Large intestine (tissue), 3 donors: Measurements from ENCODE around the gene MYADM. TPM values are rescaled to one million over a fixed set of nuclear protein-coding genes. Genes with fewer than 3 reads are reported as not detected.
"Not testable (repeated sequence)": the region's sequence is repeated elsewhere in the genome, so short reads cannot be mapped to it uniquely, and the experiment has no call there.

ENCODE experiments used
- DNase-seq, 2 donors: peaks; one replicate each; pipeline versions ENCODE4 v3.0.0 to v3.0.0-alpha.2; 2013
- H3K27ac ChIP-seq: one replicate; pipeline ENCODE4 v1.5.1; 2013; ENCODE audit warnings: low read length
- H3K27me3 ChIP-seq: 2 replicates; pipeline ENCODE4 v1.6.1; 2013; ENCODE audit warnings: low read length; ENCODE audit not compliant: control insufficient read depth, insufficient read depth
- H3K36me3 ChIP-seq: 2 replicates; pipeline ENCODE4 v1.6.1; 2013; ENCODE audit warnings: low read length; ENCODE audit not compliant: control insufficient read depth, insufficient read depth
- H3K4me1 ChIP-seq: one replicate; pipeline ENCODE4 v1.6.1; 2013; ENCODE audit warnings: low read length; ENCODE audit not compliant: control insufficient read depth, insufficient read depth
- H3K4me3 ChIP-seq: one replicate; pipeline ENCODE4 v1.5.1; 2013; ENCODE audit warnings: low read length
- H3K9me3 ChIP-seq: one replicate; pipeline ENCODE4 v1.6.1; 2013; ENCODE audit warnings: mild to moderate bottlenecking, low read depth, low read length, moderate library complexity; ENCODE audit not compliant: control insufficient read depth
- WGBS: methylation state at CpG from one replicate; pipeline ENCODE4 v1.1.5; 2013; ENCODE audit warnings: low lambda C conversion rate; ENCODE audit not compliant: insufficient coverage; 5-methylcytosine and 5-hydroxymethylcytosine counted together
- polyA plus RNA-seq: library from polyadenylated mRNA; unstranded; fragments of 120-200 nt; gene quantifications from one replicate; pipeline ENCODE4 v1.2.1, GENCODE V29; 2013

MYADM gene
- polyA plus RNA-seq, 1 donor = 87.7 TPM

GRCh38 chr19:53838446-53838845, 29.2 kb upstream of the MYADM start:
- not testable (repeated sequence) for H3K4me3 ChIP-seq, H3K36me3 ChIP-seq, H3K27me3 ChIP-seq, H3K9me3 ChIP-seq, H3K27ac ChIP-seq, H3K4me1 ChIP-seq, DNase-seq
- 94% methylated on average over 2 of the region's 5 CpGs for WGBS

GRCh38 chr19:53840241-53840640, 27.4 kb upstream of the MYADM start:
- H3K4me1 ChIP-seq, DNase-seq, H3K27me3 ChIP-seq, H3K9me3 ChIP-seq, H3K27ac ChIP-seq, H3K36me3 ChIP-seq, H3K4me3 ChIP-seq: not testable (repeated sequence)
- 85% methylated on average over 1 of the region's 12 CpGs for WGBS

GRCh38 chr19:53840914-53841313, 26.8 kb upstream of the MYADM start:
- no CpG with 5 or more reads among the region's 4 CpGs for WGBS
- not testable (repeated sequence) for H3K27me3 ChIP-seq, H3K4me3 ChIP-seq, H3K9me3 ChIP-seq, H3K27ac ChIP-seq, H3K36me3 ChIP-seq, H3K4me1 ChIP-seq, DNase-seq

DNA sequence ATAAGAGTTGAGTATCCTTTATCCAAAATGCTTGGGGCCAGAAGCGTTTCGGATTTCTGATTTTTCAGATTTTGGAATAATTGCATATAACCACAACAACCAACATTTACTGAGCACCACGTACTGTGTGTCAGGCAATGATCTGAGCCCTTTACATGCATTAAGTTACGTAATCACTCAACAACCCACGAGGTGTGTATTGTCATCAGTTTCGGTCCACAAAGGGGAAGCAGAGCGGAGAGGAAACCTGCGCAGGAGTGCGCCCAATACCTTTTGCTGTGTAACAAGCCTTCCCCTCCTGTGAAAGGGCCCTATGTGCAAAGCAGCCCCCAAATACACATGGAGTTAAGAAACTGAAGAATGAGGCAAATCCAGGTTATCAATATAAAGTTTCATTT, 22.8 kb upstream of the MYADM start:
- Histone ChIP-seq H3K9me3 (no peaks in the 10 kb centered on the region), H3K4me1 (no peaks in the 10 kb centered on the region), H3K4me3 (no peak overlapping the region), H3K36me3 (no peaks in the 10 kb centered on the region), H3K27me3 (no peaks in the 10 kb centered on the region), H3K27ac (no peak overlapping the region)
- no CpG with 5 or more reads among the region's 9 CpGs for WGBS
- DNase-seq = no peak

DNA sequence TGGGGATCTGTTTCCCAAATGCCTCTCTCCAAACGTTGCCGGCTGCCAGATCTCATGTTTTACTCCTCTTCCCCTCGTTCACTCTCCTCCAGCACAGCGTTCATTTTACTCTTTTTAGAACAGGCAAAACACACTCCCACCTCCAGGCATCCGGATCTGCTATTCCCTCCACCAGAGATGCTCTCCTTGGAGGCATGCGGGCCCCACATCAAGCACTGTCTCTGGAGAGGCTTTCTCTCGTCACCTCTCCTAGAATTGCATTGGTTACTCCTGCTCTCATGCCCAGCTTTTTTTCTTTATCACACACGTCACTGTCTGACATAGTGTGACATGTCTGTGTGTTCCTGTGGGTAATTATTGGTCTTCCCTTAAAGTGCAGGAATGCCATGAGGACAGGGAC, 20.1 kb upstream of the MYADM start:
- 68% methylated on average over 4 of the region's 8 CpGs for WGBS
- no peak overlapping the region for H3K27ac ChIP-seq
- H3K4me3 ChIP-seq = no peak overlapping the region
- H3K4me1 ChIP-seq = no peaks in the 10 kb centered on the region
- H3K27me3 ChIP-seq = no peaks in the 10 kb centered on the region
- no peaks in the 10 kb centered on the region for H3K9me3 ChIP-seq
- H3K36me3 ChIP-seq = no peaks in the 10 kb centered on the region
- no peak for DNase-seq

DNA sequence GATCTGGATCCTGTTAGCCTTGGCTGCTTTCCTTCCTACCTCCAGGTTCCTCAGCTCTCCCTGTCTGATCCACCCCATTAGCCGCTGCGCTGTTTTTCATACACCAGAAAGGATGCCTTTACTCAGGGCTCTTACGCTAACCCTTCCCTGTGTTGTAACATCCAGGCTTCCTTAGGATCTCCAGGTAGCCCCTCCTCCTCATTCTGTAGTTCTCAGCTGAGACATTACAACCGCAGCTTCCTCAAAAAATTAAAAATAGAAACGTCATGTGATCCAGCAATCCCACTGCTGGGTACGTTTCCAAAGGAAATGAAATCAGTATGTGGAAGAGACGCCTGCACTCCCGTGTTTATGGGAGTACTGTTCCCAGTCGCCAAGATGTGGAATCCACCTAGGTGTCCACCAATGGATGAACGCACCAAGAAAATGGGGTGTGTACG, 18.4 kb upstream of the MYADM start:
- no CpG with 5 or more reads among the region's 11 CpGs for WGBS
- no peak for DNase-seq
- H3K4me1 ChIP-seq = no peaks in the 10 kb centered on the region
- no peak overlapping the region for H3K4me3 ChIP-seq
- H3K36me3 ChIP-seq = no peaks in the 10 kb centered on the region
- no peak overlapping the region for H3K27ac ChIP-seq
- H3K9me3 ChIP-seq = no peaks in the 10 kb centered on the region
- H3K27me3 ChIP-seq = no peaks in the 10 kb centered on the region

DNA sequence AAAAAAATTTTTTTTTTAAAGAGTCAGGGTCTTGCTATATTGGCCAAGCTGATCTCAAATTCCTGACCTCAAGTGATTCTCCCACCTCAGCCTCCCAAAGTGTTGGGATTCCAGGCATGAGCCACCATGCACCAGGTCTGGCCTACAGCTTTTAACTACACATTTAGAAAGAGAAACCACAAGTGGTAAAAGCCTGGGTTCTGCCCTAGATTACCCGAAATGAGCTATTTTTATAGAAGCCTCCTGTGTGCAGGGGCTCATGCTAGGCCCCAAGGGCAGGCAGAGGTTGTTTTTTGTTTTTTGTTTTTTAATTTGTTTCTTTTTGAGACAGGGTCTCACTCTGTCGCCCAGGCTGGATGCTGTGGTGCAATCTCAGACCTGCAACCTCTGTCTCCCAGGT, 14.0 kb upstream of the MYADM start:
- H3K27me3 ChIP-seq = no peaks in the 10 kb centered on the region
- no peak overlapping the region for H3K27ac ChIP-seq
- no peaks in the 10 kb centered on the region for H3K36me3 ChIP-seq
- no peaks in the 10 kb centered on the region for H3K9me3 ChIP-seq
- no peaks in the 10 kb centered on the region for H3K4me1 ChIP-seq
- no peak for DNase-seq
- no peak overlapping the region for H3K4me3 ChIP-seq
- WGBS = no CpG with 5 or more reads among the region's 2 CpGs

DNA sequence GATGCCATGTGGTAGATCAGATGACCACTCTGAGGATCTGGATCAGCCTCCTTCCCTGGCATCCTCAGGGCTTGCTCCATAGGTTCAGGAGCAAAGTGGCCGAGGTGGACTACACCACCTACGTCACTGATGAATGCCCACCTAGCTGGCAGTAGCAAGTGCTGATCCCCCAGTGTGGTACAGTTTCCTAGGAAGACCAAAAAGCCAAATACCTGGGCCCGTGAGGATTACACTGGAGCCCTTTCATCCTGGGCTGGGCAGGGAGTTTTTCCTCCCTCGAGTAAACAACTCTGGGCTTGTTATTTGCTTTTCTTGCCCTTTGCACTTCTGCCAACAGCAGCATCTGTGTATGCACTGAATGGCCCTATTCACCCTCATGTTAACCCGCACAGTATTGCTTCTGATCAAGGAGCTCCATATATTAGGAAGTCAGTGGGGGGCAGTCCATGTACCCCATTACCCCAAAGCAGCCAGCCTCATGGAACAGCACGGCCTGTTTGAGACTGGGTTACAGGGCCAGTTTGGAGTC, 3.3 kb upstream of the MYADM start:
- H3K4me1 ChIP-seq = peaks cover 37% of the 10 kb centered on the region
- H3K4me3 ChIP-seq = no peak overlapping the region
- H3K9me3 ChIP-seq = no peaks in the 10 kb centered on the region
- peak overlapping the region; percentile 32 for H3K27ac ChIP-seq
- no CpG with 5 or more reads among the region's 6 CpGs for WGBS
- DNase-seq = peak in 1 of 2 donors; percentile 74
- H3K27me3 ChIP-seq = no peaks in the 10 kb centered on the region
- H3K36me3 ChIP-seq = no peaks in the 10 kb centered on the region

- WGBS = no CpG with 5 or more reads among the region's 9 CpGs
- H3K4me3 ChIP-seq = peak overlapping the region; percentile 35
- peak overlapping the region; percentile 91 for H3K27ac ChIP-seq
- H3K9me3 ChIP-seq = no peaks in the 10 kb centered on the region
- no peak for DNase-seq
- no peaks in the 10 kb centered on the region for H3K27me3 ChIP-seq
- H3K36me3 ChIP-seq = no peaks in the 10 kb centered on the region
- H3K4me1 ChIP-seq = peaks cover 40% of the 10 kb centered on the region
Observed at GRCh38 chr19:53865523-53865917, 2.2 kb upstream of the MYADM start.

DNA sequence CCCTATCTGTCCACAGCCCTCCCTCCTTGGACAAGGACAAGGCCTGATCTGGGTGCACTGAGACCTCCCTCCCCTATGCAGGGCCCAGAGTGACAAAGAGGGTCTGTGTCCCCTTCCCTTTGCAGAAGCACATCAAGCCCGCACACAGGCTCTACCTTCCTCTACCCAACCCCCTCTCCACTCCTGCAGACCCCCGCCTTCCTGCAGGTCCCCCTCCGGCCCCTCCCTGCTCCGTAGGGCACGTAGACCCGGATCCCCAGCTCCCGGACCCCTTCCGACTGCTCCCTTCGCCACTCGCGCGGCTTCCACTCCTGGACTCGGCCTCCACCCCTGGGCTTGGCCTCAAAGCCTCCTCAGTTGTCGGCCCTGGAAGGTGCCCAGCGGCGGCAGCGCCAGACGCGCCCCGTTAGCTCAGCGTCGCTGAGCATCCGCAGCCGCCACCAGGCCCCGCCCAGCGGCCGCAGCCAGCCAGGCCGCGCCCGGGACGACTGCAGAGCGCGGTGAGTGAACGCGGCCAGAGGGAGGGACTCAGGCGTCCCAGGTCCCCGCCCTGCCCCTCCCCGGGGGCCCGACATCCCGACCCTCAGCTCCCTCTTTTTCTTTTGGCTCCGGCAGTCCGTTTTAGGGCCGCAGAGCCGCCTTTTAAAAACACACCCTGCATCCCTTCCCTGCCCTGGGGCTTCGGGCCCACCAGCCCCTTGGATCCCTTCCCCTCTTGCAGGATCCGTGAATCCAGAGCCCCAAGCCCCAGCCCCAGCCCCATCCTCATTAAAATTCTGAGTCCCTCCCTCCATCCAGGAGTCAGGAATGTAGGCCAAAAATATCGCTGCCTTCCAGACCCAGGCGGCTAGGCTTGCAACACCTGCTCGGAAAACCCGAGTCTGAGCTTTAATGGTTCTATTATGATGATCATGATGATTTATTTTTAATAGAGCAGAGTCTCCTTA, 1.5 kb upstream of the MYADM start:
- peak overlapping the region; percentile 35 for H3K4me3 ChIP-seq
- no CpG with 5 or more reads among the region's 50 CpGs for WGBS
- H3K4me1 ChIP-seq = peaks cover 42% of the 10 kb centered on the region
- H3K27me3 ChIP-seq = no peaks in the 10 kb centered on the region
- peak overlapping the region; percentile 91 for H3K27ac ChIP-seq
- no peaks in the 10 kb centered on the region for H3K36me3 ChIP-seq
- H3K9me3 ChIP-seq = no peaks in the 10 kb centered on the region
- DNase-seq = peak; percentile 54 to 77
